Vagina (tissue), 2 donors: ENCODE data around the gene XPNPEP1.

Experiments used
- POLR2A ChIP-seq, 2 donors: fragments of 450-650 bp; IDR thresholded peaks; one replicate each; pipeline ENCODE4 v1.6.1; 2017; ENCODE audit warnings: antibody characterized with exemption in 2 of 2, mild to moderate bottlenecking in 2 of 2, moderate library complexity in 2 of 2
- TF ChIP-seq, protein P1 (sequence below), 3 experiments: fragments of 450-650 bp in 2 of 3; fragments of 200-600 bp in 1 of 3; sonication (generic) in 1 of 3; IDR thresholded peaks; one replicate each; pipeline ENCODE4 v1.5.1; 2017 to 2019; ENCODE audit warnings: antibody characterized with exemption in 3 of 3, mild to moderate bottlenecking in 2 of 3, moderate library complexity in 2 of 3

DNA sequence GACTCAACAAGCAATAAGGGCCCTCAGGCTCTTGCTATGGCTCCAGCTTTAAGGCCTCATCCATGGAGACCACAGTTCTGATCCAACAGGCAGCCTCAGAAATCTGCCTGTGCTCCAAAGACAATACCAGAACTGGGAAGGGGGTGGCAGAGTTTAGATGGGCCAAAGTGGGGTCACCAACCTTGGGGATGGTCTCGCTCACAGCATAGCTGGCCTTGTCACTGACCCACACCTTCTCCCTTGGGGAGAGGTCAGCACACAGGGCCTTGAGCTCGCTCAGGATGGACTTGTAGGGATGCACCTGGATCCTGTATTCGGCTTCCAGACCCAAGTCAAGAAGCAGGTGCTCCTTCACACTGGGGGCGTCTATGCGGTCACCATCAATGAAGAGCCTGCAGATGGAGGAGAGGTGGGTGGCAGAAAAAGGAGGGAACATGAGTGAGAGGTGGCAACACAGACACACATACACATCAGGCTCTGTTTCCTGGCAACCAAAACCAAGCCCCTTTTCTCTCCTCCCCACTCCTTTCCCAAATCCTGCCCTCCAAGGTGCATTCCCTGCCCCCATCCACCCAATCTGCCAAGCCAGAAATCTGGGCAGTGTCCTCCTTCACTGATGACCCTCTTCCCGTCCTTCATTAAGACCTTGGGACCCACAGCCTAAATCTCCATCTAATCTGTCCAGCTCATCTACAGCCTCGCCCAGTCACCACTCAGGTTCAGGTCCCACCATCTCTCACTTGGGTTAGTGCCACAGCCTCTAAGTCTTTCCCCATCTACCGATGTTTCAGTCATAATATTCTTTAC lies 40.9 kb downstream of the XPNPEP1 start:
- TF ChIP-seq, protein P1, sequence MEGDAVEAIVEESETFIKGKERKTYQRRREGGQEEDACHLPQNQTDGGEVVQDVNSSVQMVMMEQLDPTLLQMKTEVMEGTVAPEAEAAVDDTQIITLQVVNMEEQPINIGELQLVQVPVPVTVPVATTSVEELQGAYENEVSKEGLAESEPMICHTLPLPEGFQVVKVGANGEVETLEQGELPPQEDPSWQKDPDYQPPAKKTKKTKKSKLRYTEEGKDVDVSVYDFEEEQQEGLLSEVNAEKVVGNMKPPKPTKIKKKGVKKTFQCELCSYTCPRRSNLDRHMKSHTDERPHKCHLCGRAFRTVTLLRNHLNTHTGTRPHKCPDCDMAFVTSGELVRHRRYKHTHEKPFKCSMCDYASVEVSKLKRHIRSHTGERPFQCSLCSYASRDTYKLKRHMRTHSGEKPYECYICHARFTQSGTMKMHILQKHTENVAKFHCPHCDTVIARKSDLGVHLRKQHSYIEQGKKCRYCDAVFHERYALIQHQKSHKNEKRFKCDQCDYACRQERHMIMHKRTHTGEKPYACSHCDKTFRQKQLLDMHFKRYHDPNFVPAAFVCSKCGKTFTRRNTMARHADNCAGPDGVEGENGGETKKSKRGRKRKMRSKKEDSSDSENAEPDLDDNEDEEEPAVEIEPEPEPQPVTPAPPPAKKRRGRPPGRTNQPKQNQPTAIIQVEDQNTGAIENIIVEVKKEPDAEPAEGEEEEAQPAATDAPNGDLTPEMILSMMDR (IDR thresholded peaks at IDR 0.05), result no peak
- no peak for TF ChIP-seq POLR2A (IDR thresholded peaks at IDR 0.05)
